Measurements from ENCODE around the gene CACNB4. TPM values are rescaled to one million over a fixed set of nuclear protein-coding genes. Genes with fewer than 3 reads are reported as not detected.

CACNB4 gene
- polyA plus RNA-seq, 1 of the 3 experiments (the other 2 are of a cell fraction), result 0.18 TPM

DNA sequence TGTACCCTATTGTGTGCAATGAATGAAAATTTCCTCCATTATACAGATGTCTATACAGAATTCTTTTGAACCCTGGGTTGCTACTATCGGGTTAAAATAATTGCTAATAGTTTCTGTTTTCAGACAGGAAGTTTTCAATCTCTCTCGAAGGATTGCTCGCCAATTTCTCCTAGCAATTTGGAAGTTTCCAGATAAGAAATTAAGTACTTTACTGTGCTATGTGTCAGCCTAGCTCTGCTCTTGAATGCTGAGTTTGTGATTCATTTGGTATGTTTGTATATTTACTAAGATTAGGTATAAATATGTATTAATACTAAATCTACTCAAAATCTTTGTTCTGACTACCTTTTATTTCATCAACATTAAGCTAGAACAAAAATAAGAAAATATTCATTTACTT, 196.0 kb downstream of the CACNB4 start:
- no peaks in the 10 kb centered on the region for H3K9me2 ChIP-seq
- CTCF ChIA-PET, result interaction anchor here (0.6 to 0.7 kb wide), 2 partner anchors 25 to 123 kb away, joined by 3 read pairs; no protein-coding TSS in a partner anchor
- TF ChIP-seq, protein P1, sequence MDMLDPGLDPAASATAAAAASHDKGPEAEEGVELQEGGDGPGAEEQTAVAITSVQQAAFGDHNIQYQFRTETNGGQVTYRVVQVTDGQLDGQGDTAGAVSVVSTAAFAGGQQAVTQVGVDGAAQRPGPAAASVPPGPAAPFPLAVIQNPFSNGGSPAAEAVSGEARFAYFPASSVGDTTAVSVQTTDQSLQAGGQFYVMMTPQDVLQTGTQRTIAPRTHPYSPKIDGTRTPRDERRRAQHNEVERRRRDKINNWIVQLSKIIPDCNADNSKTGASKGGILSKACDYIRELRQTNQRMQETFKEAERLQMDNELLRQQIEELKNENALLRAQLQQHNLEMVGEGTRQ (IDR thresholded peaks at IDR 0.05; ENCODE audit: borderline replicate concordance, low read depth, low read length), result no peak
- TF ChIP-seq, protein P2, sequence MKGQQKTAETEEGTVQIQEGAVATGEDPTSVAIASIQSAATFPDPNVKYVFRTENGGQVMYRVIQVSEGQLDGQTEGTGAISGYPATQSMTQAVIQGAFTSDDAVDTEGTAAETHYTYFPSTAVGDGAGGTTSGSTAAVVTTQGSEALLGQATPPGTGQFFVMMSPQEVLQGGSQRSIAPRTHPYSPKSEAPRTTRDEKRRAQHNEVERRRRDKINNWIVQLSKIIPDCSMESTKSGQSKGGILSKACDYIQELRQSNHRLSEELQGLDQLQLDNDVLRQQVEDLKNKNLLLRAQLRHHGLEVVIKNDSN (IDR thresholded peaks at IDR 0.05; ENCODE audit: borderline replicate concordance, low read depth), result no peak
- H3K27me3 ChIP-seq (ENCODE audit: insufficient read depth), result no peaks in the 10 kb centered on the region
- H3F3A ChIP-seq (replicated peaks; ENCODE audit: insufficient read depth), result no peaks in the 10 kb centered on the region
- no peak overlapping the region for H3K27ac ChIP-seq (ENCODE audit: low read depth in 2 of 2, low read length in 1 of 2)
- no peak overlapping the region for H3K4me3 ChIP-seq (ENCODE audit: low read depth in 2 of 2, low read length in 1 of 2)
- POLR2A ChIA-PET, result no interaction called here
- no peaks in the 10 kb centered on the region for H3K79me2 ChIP-seq (ENCODE audit: insufficient read depth)
- no peaks in the 10 kb centered on the region for H3K9me3 ChIP-seq
- H3K9ac ChIP-seq, result no peak overlapping the region
- no peaks in the 10 kb centered on the region for H4K20me1 ChIP-seq (ENCODE audit: insufficient read depth)
- H2AFZ ChIP-seq (ENCODE audit: low read depth), result no peak overlapping the region
- no peaks in the 10 kb centered on the region for H3K36me3 ChIP-seq (replicated peaks in 1 of 2; ENCODE audit: control insufficient read depth in 1 of 2, insufficient read depth in 2 of 2, low read length in 1 of 2)
- WGBS (ENCODE audit: low lambda C conversion rate), result 27% methylated on average over 3 of the region's 3 CpGs
- no peak overlapping the region for H3K4me2 ChIP-seq
- no peak for DNase-seq
- no peaks in the 10 kb centered on the region; a peak in 1 of 4 replicates for H3K4me1 ChIP-seq (ENCODE audit: control insufficient read depth in 1 of 2, insufficient read depth in 2 of 2, low read depth in 1 of 2, low read length in 1 of 2)

DNA sequence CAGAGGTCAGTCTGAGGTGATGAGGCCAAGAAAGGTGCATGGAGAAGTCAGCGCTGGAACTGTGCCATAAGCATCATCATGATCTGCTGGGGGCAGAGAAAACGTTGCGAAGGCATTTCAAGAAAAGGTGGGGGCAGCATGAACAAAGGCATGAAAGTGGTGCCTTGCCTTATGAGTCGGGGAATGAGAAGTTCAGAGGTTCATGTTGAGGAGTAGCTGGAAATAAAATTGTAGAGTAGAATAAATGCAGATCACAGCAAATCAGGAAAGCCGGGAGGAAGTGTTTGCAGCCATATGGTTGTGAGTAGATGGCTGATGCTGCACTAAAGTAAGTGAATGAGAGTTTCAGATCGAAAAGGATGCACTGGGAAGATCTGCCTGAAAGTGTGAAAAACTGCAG, 198.5 kb downstream of the CACNB4 start:
- Histone ChIP-seq H3K9me3 (peaks cover under 1% of the 10 kb centered on the region; the same call in 1 of the 2 replicates), H2AFZ (ENCODE audit: low read depth) (no peak overlapping the region), H4K20me1 (ENCODE audit: insufficient read depth) (no peaks in the 10 kb centered on the region), H3K4me3 (ENCODE audit: low read depth in 2 of 2, low read length in 1 of 2) (no peak overlapping the region), H3K4me1 (ENCODE audit: control insufficient read depth in 1 of 2, insufficient read depth in 2 of 2, low read depth in 1 of 2, low read length in 1 of 2) (no peaks in the 10 kb centered on the region; a peak in 1 of 4 replicates), H3K27me3 (ENCODE audit: insufficient read depth) (no peaks in the 10 kb centered on the region), H3K9me2 (no peaks in the 10 kb centered on the region), H3K4me2 (no peak overlapping the region), H3F3A (replicated peaks; ENCODE audit: insufficient read depth) (no peaks in the 10 kb centered on the region), H3K79me2 (ENCODE audit: insufficient read depth) (no peaks in the 10 kb centered on the region), H3K27ac (ENCODE audit: low read depth in 2 of 2, low read length in 1 of 2) (no peak overlapping the region), H3K9ac (no peak overlapping the region), H3K36me3 (replicated peaks in 1 of 2; ENCODE audit: control insufficient read depth in 1 of 2, insufficient read depth in 2 of 2, low read length in 1 of 2) (no peaks in the 10 kb centered on the region)
- ChIA-PET CTCF (no interaction called here), POLR2A (no interaction called here)
- WGBS (ENCODE audit: low lambda C conversion rate), result 52% methylated on average over 6 of the region's 6 CpGs
- DNase-seq, result no peak
- TF ChIP-seq, protein P1 (IDR thresholded peaks at IDR 0.05; ENCODE audit: borderline replicate concordance, low read depth, low read length), result no peak
- TF ChIP-seq, protein P3, sequence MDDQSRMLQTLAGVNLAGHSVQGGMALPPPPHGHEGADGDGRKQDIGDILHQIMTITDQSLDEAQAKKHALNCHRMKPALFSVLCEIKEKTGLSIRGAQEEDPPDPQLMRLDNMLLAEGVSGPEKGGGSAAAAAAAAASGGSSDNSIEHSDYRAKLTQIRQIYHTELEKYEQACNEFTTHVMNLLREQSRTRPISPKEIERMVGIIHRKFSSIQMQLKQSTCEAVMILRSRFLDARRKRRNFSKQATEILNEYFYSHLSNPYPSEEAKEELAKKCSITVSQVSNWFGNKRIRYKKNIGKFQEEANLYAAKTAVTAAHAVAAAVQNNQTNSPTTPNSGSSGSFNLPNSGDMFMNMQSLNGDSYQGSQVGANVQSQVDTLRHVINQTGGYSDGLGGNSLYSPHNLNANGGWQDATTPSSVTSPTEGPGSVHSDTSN (IDR thresholded peaks at IDR 0.05), result no peak
- no peak for TF ChIP-seq FOSL2 (IDR thresholded peaks at IDR 0.05; ENCODE audit: borderline replicate concordance, low read depth)
- no peak for TF ChIP-seq RXRA (IDR thresholded peaks at IDR 0.05; ENCODE audit: borderline replicate concordance, low read depth)
- TF ChIP-seq, protein P4, sequence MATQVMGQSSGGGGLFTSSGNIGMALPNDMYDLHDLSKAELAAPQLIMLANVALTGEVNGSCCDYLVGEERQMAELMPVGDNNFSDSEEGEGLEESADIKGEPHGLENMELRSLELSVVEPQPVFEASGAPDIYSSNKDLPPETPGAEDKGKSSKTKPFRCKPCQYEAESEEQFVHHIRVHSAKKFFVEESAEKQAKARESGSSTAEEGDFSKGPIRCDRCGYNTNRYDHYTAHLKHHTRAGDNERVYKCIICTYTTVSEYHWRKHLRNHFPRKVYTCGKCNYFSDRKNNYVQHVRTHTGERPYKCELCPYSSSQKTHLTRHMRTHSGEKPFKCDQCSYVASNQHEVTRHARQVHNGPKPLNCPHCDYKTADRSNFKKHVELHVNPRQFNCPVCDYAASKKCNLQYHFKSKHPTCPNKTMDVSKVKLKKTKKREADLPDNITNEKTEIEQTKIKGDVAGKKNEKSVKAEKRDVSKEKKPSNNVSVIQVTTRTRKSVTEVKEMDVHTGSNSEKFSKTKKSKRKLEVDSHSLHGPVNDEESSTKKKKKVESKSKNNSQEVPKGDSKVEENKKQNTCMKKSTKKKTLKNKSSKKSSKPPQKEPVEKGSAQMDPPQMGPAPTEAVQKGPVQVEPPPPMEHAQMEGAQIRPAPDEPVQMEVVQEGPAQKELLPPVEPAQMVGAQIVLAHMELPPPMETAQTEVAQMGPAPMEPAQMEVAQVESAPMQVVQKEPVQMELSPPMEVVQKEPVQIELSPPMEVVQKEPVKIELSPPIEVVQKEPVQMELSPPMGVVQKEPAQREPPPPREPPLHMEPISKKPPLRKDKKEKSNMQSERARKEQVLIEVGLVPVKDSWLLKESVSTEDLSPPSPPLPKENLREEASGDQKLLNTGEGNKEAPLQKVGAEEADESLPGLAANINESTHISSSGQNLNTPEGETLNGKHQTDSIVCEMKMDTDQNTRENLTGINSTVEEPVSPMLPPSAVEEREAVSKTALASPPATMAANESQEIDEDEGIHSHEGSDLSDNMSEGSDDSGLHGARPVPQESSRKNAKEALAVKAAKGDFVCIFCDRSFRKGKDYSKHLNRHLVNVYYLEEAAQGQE (IDR thresholded peaks at IDR 0.05; ENCODE audit: low read depth, low read length), result no peak
- TF ChIP-seq, protein P5, sequence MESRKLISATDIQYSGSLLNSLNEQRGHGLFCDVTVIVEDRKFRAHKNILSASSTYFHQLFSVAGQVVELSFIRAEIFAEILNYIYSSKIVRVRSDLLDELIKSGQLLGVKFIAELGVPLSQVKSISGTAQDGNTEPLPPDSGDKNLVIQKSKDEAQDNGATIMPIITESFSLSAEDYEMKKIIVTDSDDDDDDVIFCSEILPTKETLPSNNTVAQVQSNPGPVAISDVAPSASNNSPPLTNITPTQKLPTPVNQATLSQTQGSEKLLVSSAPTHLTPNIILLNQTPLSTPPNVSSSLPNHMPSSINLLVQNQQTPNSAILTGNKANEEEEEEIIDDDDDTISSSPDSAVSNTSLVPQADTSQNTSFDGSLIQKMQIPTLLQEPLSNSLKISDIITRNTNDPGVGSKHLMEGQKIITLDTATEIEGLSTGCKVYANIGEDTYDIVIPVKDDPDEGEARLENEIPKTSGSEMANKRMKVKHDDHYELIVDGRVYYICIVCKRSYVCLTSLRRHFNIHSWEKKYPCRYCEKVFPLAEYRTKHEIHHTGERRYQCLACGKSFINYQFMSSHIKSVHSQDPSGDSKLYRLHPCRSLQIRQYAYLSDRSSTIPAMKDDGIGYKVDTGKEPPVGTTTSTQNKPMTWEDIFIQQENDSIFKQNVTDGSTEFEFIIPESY (IDR thresholded peaks at IDR 0.05; ENCODE audit: borderline replicate concordance, low read depth), result no peak
- no peak for TF ChIP-seq YY1 (IDR thresholded peaks at IDR 0.05; ENCODE audit: low read depth)
- TF ChIP-seq MXI1 (IDR thresholded peaks at IDR 0.05; ENCODE audit: low read depth, low read length), result no peak
- TF ChIP-seq EZH2phosphoT487 (IDR thresholded peaks at IDR 0.05; ENCODE audit: borderline replicate concordance, low read depth), result no peak
- TF ChIP-seq FOXJ3 (CRISPR knock-in tag; IDR thresholded peaks at IDR 0.05), result no peak
- TF ChIP-seq CHD2 (IDR thresholded peaks at IDR 0.05; ENCODE audit: low read length, partially characterized antibody), result no peak
- no peak for TF ChIP-seq SIN3A (IDR thresholded peaks at IDR 0.05; ENCODE audit: borderline replicate concordance, low read depth, low read length)
- TF ChIP-seq POLR2AphosphoS5 (IDR thresholded peaks at IDR 0.05; ENCODE audit: low read depth, low read length), result no peak

Measured in SK-N-SH (cell line).